HEK293 (cell line): Measurements from ENCODE around the gene UFSP1.
A peak's percentile ranks its signal among the peaks of the same experiment; 100 is the strongest.

ENCODE experiments used
- EGR2 ChIP-seq: fragments of 450-650 bp; formaldehyde crosslinking; IDR thresholded peaks from 2 replicates; pipeline ENCODE4 v1.5.1; 2016; ENCODE audit warnings: low read depth, missing biosample characterization, missing genetic modification characterization
- IKZF3 ChIP-seq: fragments of 450-650 bp; IDR thresholded peaks from 2 replicates; pipeline ENCODE4 v1.5.0; 2018; ENCODE audit warnings: missing biosample characterization, mild to moderate bottlenecking, missing genetic modification characterization, moderate library complexity
- MYNN ChIP-seq: fragments of 450-650 bp; formaldehyde crosslinking; IDR thresholded peaks from 2 replicates; pipeline ENCODE4 v1.5.1; 2016; ENCODE audit warnings: missing biosample characterization, missing genetic modification characterization, borderline replicate concordance
- OSR2 ChIP-seq: fragments of 450-650 bp; formaldehyde crosslinking; IDR thresholded peaks from 2 replicates; pipeline ENCODE4 v1.5.1; 2016; ENCODE audit warnings: missing biosample characterization, missing genetic modification characterization
- SCRT1 ChIP-seq: fragments of 450-650 bp; formaldehyde crosslinking; IDR thresholded peaks from 2 replicates; pipeline ENCODE4 v1.5.1; 2016; ENCODE audit warnings: missing biosample characterization, missing genetic modification characterization, borderline replicate concordance
- SP7 ChIP-seq: fragments of 450-650 bp; formaldehyde crosslinking; IDR thresholded peaks from 2 replicates; pipeline ENCODE4 v1.5.1; 2016; ENCODE audit warnings: missing biosample characterization, missing genetic modification characterization
- TCF7L2 ChIP-seq: IDR thresholded peaks from 2 replicates; pipeline ENCODE4 v1.6.1; 2011; ENCODE audit warnings: low read depth, mild to moderate bottlenecking, inconsistent platforms, low read length, moderate library complexity, borderline replicate concordance
- TRIM28 ChIP-seq: IDR thresholded peaks from 2 replicates; pipeline ENCODE4 v1.6.1; 2011; ENCODE audit warnings: low read length, control low read depth, borderline replicate concordance
- YY1 ChIP-seq: fragments of 450-650 bp; formaldehyde crosslinking; IDR thresholded peaks from 2 replicates; pipeline ENCODE4 v1.5.1; 2018; ENCODE audit warnings: missing biosample characterization, missing genetic modification characterization
- ZBTB26 ChIP-seq: fragments of 450-650 bp; formaldehyde crosslinking; optimal IDR thresholded peaks from 2 replicates; pipeline ENCODE3; 2016; ENCODE audit warnings: missing biosample characterization, mild to moderate bottlenecking, missing genetic modification characterization
- ZNF10 ChIP-seq: fragments of 450-650 bp; formaldehyde crosslinking; IDR thresholded peaks from 2 replicates; pipeline ENCODE4 v1.5.1; 2017; ENCODE audit warnings: missing biosample characterization, missing genetic modification characterization
- ZNF121 ChIP-seq: fragments of 450-650 bp; formaldehyde crosslinking; IDR thresholded peaks from 2 replicates; pipeline ENCODE4 v1.5.1; 2016; ENCODE audit warnings: missing biosample characterization, missing genetic modification characterization
- ZNF169 ChIP-seq: fragments of 450-650 bp; formaldehyde crosslinking; IDR thresholded peaks from 2 replicates; pipeline ENCODE4 v1.5.1; 2016; ENCODE audit warnings: missing biosample characterization, missing genetic modification characterization
- ZNF221 ChIP-seq: fragments of 450-650 bp; formaldehyde crosslinking; IDR thresholded peaks from 2 replicates; pipeline ENCODE4 v1.5.1; 2017; ENCODE audit warnings: missing biosample characterization, missing genetic modification characterization, borderline replicate concordance
- ZNF223 ChIP-seq: fragments of 450-650 bp; formaldehyde crosslinking; IDR thresholded peaks from 2 replicates; pipeline ENCODE4 v1.5.1; 2016; ENCODE audit warnings: missing biosample characterization, missing genetic modification characterization
- ZNF354C ChIP-seq: fragments of 450-650 bp; formaldehyde crosslinking; IDR thresholded peaks from 2 replicates; pipeline ENCODE4 v1.5.1; 2016; ENCODE audit warnings: missing biosample characterization, missing genetic modification characterization, low read depth, borderline replicate concordance
- ZNF473 ChIP-seq: fragments of 450-650 bp; formaldehyde crosslinking; IDR thresholded peaks from 2 replicates; pipeline ENCODE4 v1.5.1; 2017; ENCODE audit warnings: missing biosample characterization, missing genetic modification characterization
- ZNF48 ChIP-seq: fragments of 450-650 bp; formaldehyde crosslinking; IDR thresholded peaks from 2 replicates; pipeline ENCODE4 v1.5.1; 2016; ENCODE audit warnings: missing biosample characterization, missing genetic modification characterization
- ZNF544 ChIP-seq: fragments of 450-650 bp; formaldehyde crosslinking; IDR thresholded peaks from 2 replicates; pipeline ENCODE4 v1.5.0; 2017; ENCODE audit warnings: missing biosample characterization, missing genetic modification characterization
- ZNF600 ChIP-seq: fragments of 450-650 bp; formaldehyde crosslinking; IDR thresholded peaks from 2 replicates; pipeline ENCODE4 v1.5.1; 2016; ENCODE audit warnings: missing biosample characterization, missing genetic modification characterization
- ZNF707 ChIP-seq: fragments of 450-650 bp; formaldehyde crosslinking; IDR thresholded peaks from 2 replicates; pipeline ENCODE4 v1.5.1; 2016; ENCODE audit warnings: missing biosample characterization, missing genetic modification characterization
- ZNF843 ChIP-seq: fragments of 450-650 bp; formaldehyde crosslinking; IDR thresholded peaks from 2 replicates; pipeline ENCODE4 v1.5.1; 2016; ENCODE audit warnings: missing biosample characterization, missing genetic modification characterization
- TF ChIP-seq, protein P1 (sequence below): fragments of 450-650 bp; formaldehyde crosslinking; IDR thresholded peaks from 2 replicates; pipeline ENCODE4 v1.5.1; 2016; ENCODE audit warnings: missing biosample characterization, missing genetic modification characterization, low read depth
- TF ChIP-seq, protein P2 (sequence below): fragments of 450-650 bp; formaldehyde crosslinking; IDR thresholded peaks from 2 replicates; pipeline ENCODE4 v1.5.1; 2016; ENCODE audit warnings: missing biosample characterization, missing genetic modification characterization
- TF ChIP-seq, protein P3 (sequence below): fragments of 450-650 bp; formaldehyde crosslinking; IDR thresholded peaks from 2 replicates; pipeline ENCODE4 v1.5.1; 2016; ENCODE audit warnings: missing biosample characterization, missing genetic modification characterization
- TF ChIP-seq, protein P4 (sequence below): fragments of 450-650 bp; formaldehyde crosslinking; IDR thresholded peaks from 2 replicates; pipeline ENCODE4 v1.5.1; 2016; ENCODE audit warnings: missing biosample characterization, missing genetic modification characterization
- TF ChIP-seq, protein P5 (sequence below): fragments of 450-650 bp; formaldehyde crosslinking; IDR thresholded peaks from 2 replicates; pipeline ENCODE4 v1.5.1; 2016; ENCODE audit warnings: missing biosample characterization, missing genetic modification characterization

Gene UFSP1

DNA sequence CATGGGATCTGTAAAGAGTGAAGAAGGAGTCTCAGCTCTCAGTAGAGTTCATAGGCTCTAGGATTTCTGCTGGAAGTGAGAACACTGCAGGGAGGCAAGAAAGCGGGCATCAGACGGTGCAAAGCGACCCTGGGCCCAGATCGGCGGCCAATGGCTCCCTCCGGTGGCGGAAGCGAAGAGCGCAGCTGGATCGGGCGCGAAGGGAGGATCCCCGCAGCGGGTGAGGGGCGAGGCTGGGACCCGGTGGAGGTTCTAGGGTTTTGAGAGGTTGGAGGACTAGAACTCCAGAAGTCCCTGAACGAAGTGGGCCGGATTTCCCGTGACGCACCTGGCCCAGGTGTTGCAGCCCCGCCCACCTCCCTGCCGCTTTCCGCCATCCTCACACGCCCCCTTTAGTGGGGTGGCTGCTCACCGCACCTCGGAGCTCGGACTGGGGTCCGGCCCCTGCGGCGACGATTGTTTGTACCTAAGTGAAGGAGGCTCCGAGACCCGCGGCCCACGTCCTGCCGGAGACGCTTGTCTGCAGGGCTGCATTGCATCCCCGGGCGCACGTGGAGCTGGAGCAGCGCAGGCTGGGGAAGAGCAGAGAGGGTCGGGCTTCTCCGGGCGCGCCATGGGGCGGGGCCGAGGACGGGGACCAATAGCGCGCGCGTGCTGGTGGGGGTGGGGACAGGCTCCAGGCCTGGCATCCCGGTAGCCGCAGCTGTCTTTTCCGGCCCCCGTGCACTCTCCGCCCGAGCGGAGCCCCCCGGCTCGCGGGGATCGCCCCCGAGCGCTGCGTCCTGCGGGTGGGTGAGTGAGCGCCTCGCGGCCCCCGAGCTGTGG lies 37.3 kb downstream of the UFSP1 start, which contains the start of gene SLC12A9 (continued):
- no peak for TF ChIP-seq ZNF221 (tag by site-specific recombination)
- TF ChIP-seq YY1 (tag by site-specific recombination), result peak; percentile 31; the same call in 1 of the 2 replicates
- TF ChIP-seq ZNF121 (tag by site-specific recombination), result no peak
- TF ChIP-seq, protein P1, sequence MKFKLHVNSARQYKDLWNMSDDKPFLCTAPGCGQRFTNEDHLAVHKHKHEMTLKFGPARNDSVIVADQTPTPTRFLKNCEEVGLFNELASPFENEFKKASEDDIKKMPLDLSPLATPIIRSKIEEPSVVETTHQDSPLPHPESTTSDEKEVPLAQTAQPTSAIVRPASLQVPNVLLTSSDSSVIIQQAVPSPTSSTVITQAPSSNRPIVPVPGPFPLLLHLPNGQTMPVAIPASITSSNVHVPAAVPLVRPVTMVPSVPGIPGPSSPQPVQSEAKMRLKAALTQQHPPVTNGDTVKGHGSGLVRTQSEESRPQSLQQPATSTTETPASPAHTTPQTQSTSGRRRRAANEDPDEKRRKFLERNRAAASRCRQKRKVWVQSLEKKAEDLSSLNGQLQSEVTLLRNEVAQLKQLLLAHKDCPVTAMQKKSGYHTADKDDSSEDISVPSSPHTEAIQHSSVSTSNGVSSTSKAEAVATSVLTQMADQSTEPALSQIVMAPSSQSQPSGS, result no peak
- TF ChIP-seq ZNF707 (tag by site-specific recombination), result no peak
- TF ChIP-seq ZNF354C (tag by site-specific recombination), result no peak
- peak; percentile 91 for TF ChIP-seq ZBTB26 (tag by site-specific recombination)
- TF ChIP-seq TCF7L2, result no peak
- peak; percentile 60 for TF ChIP-seq SP7 (tag by site-specific recombination)
- peak; percentile 18; the same call in 1 of the 2 replicates for TF ChIP-seq IKZF3
- TF ChIP-seq ZNF48, result no peak
- TF ChIP-seq ZNF544, result no peak
- TF ChIP-seq, protein P2, sequence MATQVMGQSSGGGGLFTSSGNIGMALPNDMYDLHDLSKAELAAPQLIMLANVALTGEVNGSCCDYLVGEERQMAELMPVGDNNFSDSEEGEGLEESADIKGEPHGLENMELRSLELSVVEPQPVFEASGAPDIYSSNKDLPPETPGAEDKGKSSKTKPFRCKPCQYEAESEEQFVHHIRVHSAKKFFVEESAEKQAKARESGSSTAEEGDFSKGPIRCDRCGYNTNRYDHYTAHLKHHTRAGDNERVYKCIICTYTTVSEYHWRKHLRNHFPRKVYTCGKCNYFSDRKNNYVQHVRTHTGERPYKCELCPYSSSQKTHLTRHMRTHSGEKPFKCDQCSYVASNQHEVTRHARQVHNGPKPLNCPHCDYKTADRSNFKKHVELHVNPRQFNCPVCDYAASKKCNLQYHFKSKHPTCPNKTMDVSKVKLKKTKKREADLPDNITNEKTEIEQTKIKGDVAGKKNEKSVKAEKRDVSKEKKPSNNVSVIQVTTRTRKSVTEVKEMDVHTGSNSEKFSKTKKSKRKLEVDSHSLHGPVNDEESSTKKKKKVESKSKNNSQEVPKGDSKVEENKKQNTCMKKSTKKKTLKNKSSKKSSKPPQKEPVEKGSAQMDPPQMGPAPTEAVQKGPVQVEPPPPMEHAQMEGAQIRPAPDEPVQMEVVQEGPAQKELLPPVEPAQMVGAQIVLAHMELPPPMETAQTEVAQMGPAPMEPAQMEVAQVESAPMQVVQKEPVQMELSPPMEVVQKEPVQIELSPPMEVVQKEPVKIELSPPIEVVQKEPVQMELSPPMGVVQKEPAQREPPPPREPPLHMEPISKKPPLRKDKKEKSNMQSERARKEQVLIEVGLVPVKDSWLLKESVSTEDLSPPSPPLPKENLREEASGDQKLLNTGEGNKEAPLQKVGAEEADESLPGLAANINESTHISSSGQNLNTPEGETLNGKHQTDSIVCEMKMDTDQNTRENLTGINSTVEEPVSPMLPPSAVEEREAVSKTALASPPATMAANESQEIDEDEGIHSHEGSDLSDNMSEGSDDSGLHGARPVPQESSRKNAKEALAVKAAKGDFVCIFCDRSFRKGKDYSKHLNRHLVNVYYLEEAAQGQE (tag by site-specific recombination), result peak; percentile 46; the same call in 1 of the 2 replicates
- TF ChIP-seq ZNF600 (tag by site-specific recombination), result peak; percentile 83
- no peak for TF ChIP-seq ZNF169
- TF ChIP-seq OSR2 (tag by site-specific recombination), result peak; percentile 68
- no peak for TF ChIP-seq SCRT1 (tag by site-specific recombination)
- no peak for TF ChIP-seq ZNF843 (tag by site-specific recombination)
- TF ChIP-seq ZNF223 (tag by site-specific recombination), result no peak
- TF ChIP-seq TRIM28, result no peak
- TF ChIP-seq, protein P3, sequence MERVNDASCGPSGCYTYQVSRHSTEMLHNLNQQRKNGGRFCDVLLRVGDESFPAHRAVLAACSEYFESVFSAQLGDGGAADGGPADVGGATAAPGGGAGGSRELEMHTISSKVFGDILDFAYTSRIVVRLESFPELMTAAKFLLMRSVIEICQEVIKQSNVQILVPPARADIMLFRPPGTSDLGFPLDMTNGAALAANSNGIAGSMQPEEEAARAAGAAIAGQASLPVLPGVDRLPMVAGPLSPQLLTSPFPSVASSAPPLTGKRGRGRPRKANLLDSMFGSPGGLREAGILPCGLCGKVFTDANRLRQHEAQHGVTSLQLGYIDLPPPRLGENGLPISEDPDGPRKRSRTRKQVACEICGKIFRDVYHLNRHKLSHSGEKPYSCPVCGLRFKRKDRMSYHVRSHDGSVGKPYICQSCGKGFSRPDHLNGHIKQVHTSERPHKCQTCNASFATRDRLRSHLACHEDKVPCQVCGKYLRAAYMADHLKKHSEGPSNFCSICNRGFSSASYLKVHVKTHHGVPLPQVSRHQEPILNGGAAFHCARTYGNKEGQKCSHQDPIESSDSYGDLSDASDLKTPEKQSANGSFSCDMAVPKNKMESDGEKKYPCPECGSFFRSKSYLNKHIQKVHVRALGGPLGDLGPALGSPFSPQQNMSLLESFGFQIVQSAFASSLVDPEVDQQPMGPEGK (tag by site-specific recombination), result peak; percentile 92
- TF ChIP-seq EGR2 (tag by site-specific recombination), result peak; percentile 32
- no peak for TF ChIP-seq ZNF10
- TF ChIP-seq, protein P4, sequence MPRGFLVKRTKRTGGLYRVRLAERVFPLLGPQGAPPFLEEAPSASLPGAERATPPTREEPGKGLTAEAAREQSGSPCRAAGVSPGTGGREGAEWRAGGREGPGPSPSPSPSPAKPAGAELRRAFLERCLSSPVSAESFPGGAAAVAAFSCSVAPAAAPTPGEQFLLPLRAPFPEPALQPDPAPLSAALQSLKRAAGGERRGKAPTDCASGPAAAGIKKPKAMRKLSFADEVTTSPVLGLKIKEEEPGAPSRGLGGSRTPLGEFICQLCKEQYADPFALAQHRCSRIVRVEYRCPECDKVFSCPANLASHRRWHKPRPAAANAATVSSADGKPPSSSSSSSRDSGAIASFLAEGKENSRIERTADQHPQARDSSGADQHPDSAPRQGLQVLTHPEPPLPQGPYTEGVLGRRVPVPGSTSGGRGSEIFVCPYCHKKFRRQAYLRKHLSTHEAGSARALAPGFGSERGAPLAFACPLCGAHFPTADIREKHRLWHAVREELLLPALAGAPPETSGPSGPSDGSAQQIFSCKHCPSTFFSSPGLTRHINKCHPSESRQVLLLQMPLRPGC, result no peak
- TF ChIP-seq ZNF473 (tag by site-specific recombination), result no peak
- TF ChIP-seq MYNN, result no peak
- TF ChIP-seq, protein P5, sequence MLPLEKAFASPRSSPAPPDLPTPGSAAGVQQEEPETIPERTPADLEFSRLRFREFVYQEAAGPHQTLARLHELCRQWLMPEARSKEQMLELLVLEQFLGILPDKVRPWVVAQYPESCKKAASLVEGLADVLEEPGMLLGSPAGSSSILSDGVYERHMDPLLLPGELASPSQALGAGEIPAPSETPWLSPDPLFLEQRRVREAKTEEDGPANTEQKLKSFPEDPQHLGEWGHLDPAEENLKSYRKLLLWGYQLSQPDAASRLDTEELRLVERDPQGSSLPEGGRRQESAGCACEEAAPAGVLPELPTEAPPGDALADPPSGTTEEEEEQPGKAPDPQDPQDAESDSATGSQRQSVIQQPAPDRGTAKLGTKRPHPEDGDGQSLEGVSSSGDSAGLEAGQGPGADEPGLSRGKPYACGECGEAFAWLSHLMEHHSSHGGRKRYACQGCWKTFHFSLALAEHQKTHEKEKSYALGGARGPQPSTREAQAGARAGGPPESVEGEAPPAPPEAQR (tag by site-specific recombination), result no peak
